Measurements from ENCODE around the gene JDP2.

The JDP2 gene

GRCh38 chr14:75491376-75491978, 63.7 kb downstream of the JDP2 start:
- DNase-seq, result no peak

- DNase-seq, result no peak
These were observed 65.2 kb downstream of the JDP2 start for GRCh38 chr14:75492832-75493591.

- DNase-seq, result no peak
These were observed 65.8 kb downstream of the JDP2 start for GRCh38 chr14:75493592-75494087.

GRCh38 chr14:75494896-75495295, 67.1 kb downstream of the JDP2 start:
- DNase-seq, result no peak

- DNase-seq, result no peak
These were observed 67.6 kb downstream of the JDP2 start for GRCh38 chr14:75495399-75495798.

- no peak for DNase-seq
These were observed 68.1 kb downstream of the JDP2 start for GRCh38 chr14:75495882-75496281.

- no peak for DNase-seq
These were observed 68.9 kb downstream of the JDP2 start for GRCh38 chr14:75496755-75497154.

GRCh38 chr14:75497191-75497590, 69.4 kb downstream of the JDP2 start:
- DNase-seq, result no peak

- no peak for DNase-seq
These were observed 69.9 kb downstream of the JDP2 start for GRCh38 chr14:75497701-75498100.

- no peak for DNase-seq
These were observed 71.5 kb downstream of the JDP2 start for GRCh38 chr14:75499084-75499875.

- DNase-seq, result no peak
These were observed 73.3 kb downstream of the JDP2 start for GRCh38 chr14:75501080-75501479.

GRCh38 chr14:75504411-75504810, 76.6 kb downstream of the JDP2 start:
- no peak for DNase-seq

- no peak for DNase-seq
These were observed 79.1 kb downstream of the JDP2 start for GRCh38 chr14:75506930-75507329.

GRCh38 chr14:75510547-75510946, 82.7 kb downstream of the JDP2 start:
- DNase-seq, result no peak

- no peak for DNase-seq
These were observed 83.4 kb downstream of the JDP2 start for GRCh38 chr14:75511201-75511600.

GRCh38 chr14:75513911-75514672, 86.3 kb downstream of the JDP2 start:
- no peak for DNase-seq

- no peak for DNase-seq
These were observed 87.1 kb downstream of the JDP2 start for GRCh38 chr14:75514673-75515628.

GRCh38 chr14:75515629-75515996, 87.8 kb downstream of the JDP2 start:
- DNase-seq, result no peak

GRCh38 chr14:75518625-75519024, 90.8 kb downstream of the JDP2 start:
- no peak for DNase-seq

- no peak for DNase-seq
These were observed 91.6 kb downstream of the JDP2 start for GRCh38 chr14:75519394-75519793.

GRCh38 chr14:75519826-75520728, 92.3 kb downstream of the JDP2 start:
- DNase-seq, result no peak
